GM19238 (cell line): ENCODE results near the gene ATL2.
"Not testable (repeated sequence)": the region's sequence is repeated elsewhere in the genome, so short reads cannot be mapped to it uniquely, and the experiment has no call there.

Experiments used
- DNase-seq: peaks from one replicate; pipeline ENCODE4 v3.0.0; 2011; ENCODE audit warnings: low spot score; ENCODE audit not compliant: insufficient read length

Gene ATL2

GRCh38 chr2:38330754-38331153 is 46.3 kb downstream of the ATL2 start:
- DNase-seq = no peak

GRCh38 chr2:38327580-38327979 is 49.5 kb downstream of the ATL2 start:
- DNase-seq = no peak

GRCh38 chr2:38323623-38324022 is 53.5 kb downstream of the ATL2 start:
- no peak for DNase-seq

- DNase-seq = no peak
Measured at GRCh38 chr2:38322224-38322914, 54.7 kb downstream of the ATL2 start.

- DNase-seq = not testable (repeated sequence)
Measured at GRCh38 chr2:38319240-38319639, 57.8 kb downstream of the ATL2 start.

- no peak for DNase-seq
Measured at GRCh38 chr2:38317725-38318124, 59.3 kb downstream of the ATL2 start.

- no peak for DNase-seq
Measured at GRCh38 chr2:38315707-38316333, 61.3 kb downstream of the ATL2 start.

- no peak for DNase-seq
Measured at GRCh38 chr2:38308821-38309220, 68.3 kb downstream of the ATL2 start.

GRCh38 chr2:38301969-38302702 is 74.9 kb downstream of the ATL2 start:
- DNase-seq = no peak

GRCh38 chr2:38301340-38301968 is 75.6 kb downstream of the ATL2 start:
- DNase-seq = no peak

GRCh38 chr2:38298539-38298938 is 78.5 kb downstream of the ATL2 start:
- no peak for DNase-seq

GRCh38 chr2:38296197-38296780 is 80.8 kb downstream of the ATL2 start:
- no peak for DNase-seq

- DNase-seq = no peak
Measured at GRCh38 chr2:38294597-38294996, 82.5 kb downstream of the ATL2 start.

- no peak for DNase-seq
Measured at GRCh38 chr2:38293152-38293865, 83.8 kb downstream of the ATL2 start.

- no peak for DNase-seq
Measured at GRCh38 chr2:38290332-38290731, 86.7 kb downstream of the ATL2 start.

- no peak for DNase-seq
Measured at GRCh38 chr2:38284971-38285370, 92.1 kb downstream of the ATL2 start.

- no peak for DNase-seq
Measured at GRCh38 chr2:38281095-38281742, 95.9 kb downstream of the ATL2 start.

GRCh38 chr2:38279201-38279600 is 97.9 kb downstream of the ATL2 start:
- DNase-seq = no peak

GRCh38 chr2:38278117-38278438 is 99.0 kb downstream of the ATL2 start:
- DNase-seq = not testable (repeated sequence)

- DNase-seq = no peak
Measured at GRCh38 chr2:38277245-38278116, 99.6 kb downstream of the ATL2 start.
